GM12892 (cell line): Measurements from ENCODE around the gene KNDC1.

Experiments used
- POLR2A ChIP-seq: IDR thresholded peaks from 2 replicates; pipeline ENCODE4 v1.6.1; 2011; ENCODE audit warnings: low read depth, low read length, control low read depth
- POLR2AphosphoS5 ChIP-seq: IDR thresholded peaks from 2 replicates; pipeline ENCODE4 v1.6.1; 2011; ENCODE audit warnings: low read depth, low read length, control low read depth

DNA sequence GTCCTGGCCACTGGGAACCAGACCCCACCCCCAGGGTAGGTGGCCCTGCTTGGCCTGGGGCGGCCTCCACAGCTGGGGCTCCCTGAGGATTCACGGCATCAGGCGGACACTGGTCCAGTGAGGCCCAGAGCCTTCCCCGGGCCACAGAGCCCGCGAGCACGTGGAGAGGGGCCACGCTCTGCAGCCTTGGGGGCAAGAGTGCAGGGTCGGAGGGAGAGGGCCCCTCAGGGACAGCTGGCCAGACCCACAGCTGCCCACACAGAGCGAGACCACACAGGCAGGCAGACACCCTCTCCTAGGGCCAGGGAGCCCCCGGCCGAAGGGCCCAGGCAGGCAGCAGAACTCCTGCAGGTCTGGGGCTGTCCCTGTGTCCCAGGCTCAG, 88.3 kb downstream of the KNDC1 start:
- no peak for TF ChIP-seq POLR2A
- no peak for TF ChIP-seq POLR2AphosphoS5
